SK-N-SH treated with all-trans-retinoic acid at 6 μM for 48 hours (cell line): ENCODE measurements around the gene IL22.

Experiments used
- ARNTL ChIP-seq: fragments of 450-650 bp; formaldehyde crosslinking; IDR thresholded peaks from 2 replicates; pipeline ENCODE4 v1.5.0; 2020; ENCODE audit warnings: low read depth, mild to moderate bottlenecking, moderate library complexity, borderline replicate concordance
- BACH2 ChIP-seq: fragments of 250-450 bp; sonication (Bioruptor Pico); IDR thresholded peaks from 2 replicates; pipeline ENCODE4 v1.9.0; 2021; ENCODE audit warnings: mild to moderate bottlenecking, borderline replicate concordance
- CREB5 ChIP-seq: fragments of 250-450 bp; sonication (Bioruptor Pico); IDR thresholded peaks from 2 replicates; pipeline ENCODE4 v1.5.1; 2020; ENCODE audit warnings: low read depth, mild to moderate bottlenecking, moderate library complexity
- CSRNP3 ChIP-seq: fragments of 250-450 bp; sonication (Bioruptor Pico); IDR thresholded peaks from 2 replicates; pipeline ENCODE4 v1.5.1; 2021; ENCODE audit warnings: mild to moderate bottlenecking, moderate library complexity
- ESRRG ChIP-seq: fragments of 250-450 bp; sonication (Bioruptor Pico); IDR thresholded peaks from 2 replicates; pipeline ENCODE4 v1.6.1; 2021; ENCODE audit warnings: mild to moderate bottlenecking
- ISL1 ChIP-seq: fragments of 250-450 bp; sonication (Bioruptor Pico); IDR thresholded peaks from 2 replicates; pipeline ENCODE4 v2.1.2; 2022; ENCODE audit warnings: mild to moderate bottlenecking, moderate library complexity
- PATZ1 ChIP-seq: fragments of 250-450 bp; sonication (Bioruptor Pico); IDR thresholded peaks from 2 replicates; pipeline ENCODE4 v1.8.0; 2020; ENCODE audit warnings: mild to moderate bottlenecking, moderate library complexity, borderline replicate concordance
- RARB ChIP-seq: fragments of 250-450 bp; sonication (Bioruptor Pico); IDR thresholded peaks from 2 replicates; pipeline ENCODE4 v1.8.0; 2021; ENCODE audit warnings: mild to moderate bottlenecking, moderate library complexity
- SNAI2 ChIP-seq: fragments of 250-450 bp; sonication (Bioruptor Pico); IDR thresholded peaks from 2 replicates; pipeline ENCODE4 v1.5.0; 2020; ENCODE audit warnings: mild to moderate bottlenecking, moderate library complexity
- TOX ChIP-seq: fragments of 250-450 bp; sonication (Bioruptor Pico); IDR thresholded peaks from 2 replicates; pipeline ENCODE4 v1.8.0; 2021; ENCODE audit warnings: mild to moderate bottlenecking, moderate library complexity, borderline replicate concordance
- TSHZ2 ChIP-seq: fragments of 250-450 bp; sonication (Bioruptor Pico); IDR thresholded peaks from 2 replicates; pipeline ENCODE4 v1.5.0; 2020; ENCODE audit warnings: mild to moderate bottlenecking, moderate library complexity
- ZFP30 ChIP-seq: fragments of 450-650 bp; formaldehyde crosslinking; IDR thresholded peaks from 2 replicates; pipeline ENCODE4 v1.5.0; 2022; ENCODE audit warnings: mild to moderate bottlenecking, moderate library complexity
- ZNF8 ChIP-seq: fragments of 450-650 bp; formaldehyde crosslinking; IDR thresholded peaks from 2 replicates; pipeline ENCODE4 v1.5.0; 2020; ENCODE audit warnings: mild to moderate bottlenecking, moderate library complexity

GRCh38 chr12:68261896-68262295, 8.5 kb upstream of the IL22 start:
- TF ChIP-seq BACH2 (no peak), ZNF8 (no peak), ARNTL (CRISPR knock-in tag) (no peak), ZFP30 (CRISPR knock-in tag) (no peak), CSRNP3 (CRISPR knock-in tag) (no peak), ISL1 (no peak), CREB5 (CRISPR knock-in tag) (no peak), PATZ1 (CRISPR knock-in tag) (no peak), RARB (CRISPR knock-in tag) (no peak), ESRRG (no peak), TOX (CRISPR knock-in tag) (no peak), TSHZ2 (CRISPR knock-in tag) (no peak), SNAI2 (CRISPR knock-in tag) (no peak)
